A673 (cell line): Measurements from ENCODE around the gene SYNGR3. TPM values are rescaled to one million over a fixed set of nuclear protein-coding genes. Genes with fewer than 3 reads are reported as not detected.
"Not testable (repeated sequence)": the region's sequence is repeated elsewhere in the genome, so short reads cannot be mapped to it uniquely, and the experiment has no call there.

ENCODE experiments used
- BruUV-seq: library from RNA; stranded (reverse); fragments of 400-500 nt; replicated peaks from 2 replicates; lab custom pipeline; 2021; lab: Mats Ljungman, UMichigan
- CTCF ChIA-PET: fragments of 300-600 bp; sonication (Branson Sonifier 250); formaldehyde crosslinking; loops from one replicate; lab custom pipeline; 2022; ENCODE audit warnings: antibody characterized with exemption; lab: Charles Lee
- POLR2A ChIA-PET: fragments of 300-600 bp; sonication (Branson Sonifier 250); formaldehyde crosslinking; loops from one replicate; lab custom pipeline; 2022; ENCODE audit warnings: antibody characterized with exemption; ENCODE audit not compliant: low non-redundant PET; lab: Charles Lee
- DNase-seq: peaks from one replicate; pipeline ENCODE4 v3.0.0-alpha.2; 2015; ENCODE audit warnings: low spot score
- H3K27ac ChIP-seq: fragments of 200-600 bp; sonication (generic); 2 replicates; pipeline ENCODE4 v1.5.1; 2016; ENCODE audit warnings: mixed run types, low read depth, mild to moderate bottlenecking, mixed read lengths, antibody characterized with exemption, low read length; ENCODE audit not compliant: poor library complexity, severe bottlenecking
- H3K27me3 ChIP-seq: fragments of 200-600 bp; sonication (generic); replicated peaks from 2 replicates; pipeline ENCODE4 v1.6.1; 2017; ENCODE audit warnings: mixed run types, low read depth, mild to moderate bottlenecking, mixed read lengths, antibody characterized with exemption, low read length; ENCODE audit not compliant: insufficient read depth, poor library complexity
- H3K36me3 ChIP-seq: fragments of 200-600 bp; sonication (generic); 2 replicates; pipeline ENCODE4 v1.6.1; 2016; ENCODE audit warnings: mixed run types, mild to moderate bottlenecking, mixed read lengths, antibody characterized with exemption, low read length; ENCODE audit not compliant: insufficient read depth, poor library complexity, severe bottlenecking
- H3K4me1 ChIP-seq: fragments of 200-600 bp; sonication (generic); 2 replicates; pipeline ENCODE4 v1.6.1; 2017; ENCODE audit warnings: mixed run types, mild to moderate bottlenecking, mixed read lengths, antibody characterized with exemption, low read length; ENCODE audit not compliant: insufficient read depth, poor library complexity, severe bottlenecking
- H3K4me3 ChIP-seq: fragments of 200-600 bp; sonication (generic); 2 replicates; pipeline ENCODE4 v1.5.1; 2016; ENCODE audit warnings: low read depth, mixed run types, mild to moderate bottlenecking, mixed read lengths, low read length; ENCODE audit not compliant: poor library complexity, severe bottlenecking
- H3K9me3 ChIP-seq: fragments of 200-600 bp; sonication (generic); 2 replicates; pipeline ENCODE4 v1.6.1; 2016; ENCODE audit warnings: mixed run types, low read depth, mild to moderate bottlenecking, mixed read lengths, antibody characterized with exemption, low read length; ENCODE audit not compliant: poor library complexity, severe bottlenecking
- EZH2 ChIP-seq: fragments of 200-600 bp; sonication (generic); IDR thresholded peaks from 2 replicates; pipeline ENCODE4 v1.6.1; 2017; ENCODE audit warnings: borderline replicate concordance, low read depth, mild to moderate bottlenecking, mixed read lengths, antibody characterized with exemption, low read length; ENCODE audit not compliant: poor library complexity, severe bottlenecking
- intact Hi-C: fragments of 100-400 bp; cut with micrococcal nuclease; formaldehyde crosslinking; loops from one replicate; pipeline ENCODE4 v1.10.0; 2022; ENCODE audit not compliant: unreplicated experiment
- total RNA-seq: library from RNA; stranded (reverse); gene quantifications from 2 replicates; pipeline ENCODE4 v1.2.3, GENCODE V29; 2021
- TF ChIP-seq, protein P1 (sequence below): fragments of 300-800, 200-600 bp; sonication (generic); conservative IDR thresholded peaks from 2 replicates; pipeline ENCODE4 v1.5.1; 2017; ENCODE audit warnings: low read depth, mild to moderate bottlenecking, antibody characterized with exemption, low read length, moderate library complexity, mixed read lengths

SYNGR3 gene
- total RNA-seq, 1 experiment from 2014 or later: 1.4 TPM

DNA sequence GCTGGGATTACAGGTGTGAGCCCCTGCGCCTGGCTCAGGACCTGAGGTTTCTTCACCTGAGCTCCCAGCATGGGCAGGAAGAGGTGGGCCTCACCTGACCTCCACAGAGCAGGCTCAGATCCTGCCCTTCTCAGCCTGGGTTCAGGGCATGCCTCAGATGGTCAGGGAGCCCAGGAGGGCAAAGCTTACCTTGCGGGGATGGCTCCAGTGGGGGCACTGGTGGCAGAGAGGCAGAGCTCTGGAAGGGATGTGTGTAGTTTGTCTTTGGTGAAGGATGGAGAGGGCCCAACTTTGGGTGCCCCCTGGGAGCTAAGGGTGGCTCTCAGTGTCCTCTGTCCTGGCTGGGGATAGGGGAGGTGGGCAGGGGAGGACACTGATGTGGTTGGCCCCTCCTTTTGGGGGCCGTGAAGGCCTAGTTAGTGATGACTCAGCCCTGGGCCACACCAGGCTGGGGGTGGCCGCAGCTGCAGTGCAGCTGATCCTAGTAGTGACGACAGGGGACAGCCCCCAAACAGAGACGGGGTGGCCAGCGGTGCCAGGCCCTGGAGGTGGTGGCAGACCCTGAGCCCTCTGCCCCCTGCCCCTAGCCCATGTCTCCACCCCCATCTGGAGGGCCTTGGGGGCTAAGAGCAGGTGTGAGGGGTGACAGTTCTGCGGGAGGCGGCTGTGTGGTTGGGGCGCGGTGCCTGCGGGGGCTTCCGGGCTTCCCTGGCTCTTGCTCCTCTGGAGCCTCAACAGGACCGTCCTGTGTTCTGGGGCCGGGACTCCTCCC is 42.7 kb downstream of the SYNGR3 start:
- Histone ChIP-seq H3K27ac (no peak overlapping the region), H3K4me3 (no peak overlapping the region), H3K27me3 (no peaks in the 10 kb centered on the region), H3K4me1 (peaks cover 28% of the 10 kb centered on the region), H3K9me3 (no peaks in the 10 kb centered on the region), H3K36me3 (peaks cover 4% of the 10 kb centered on the region)
- no TSS peak for BruUV-seq
- no peak for DNase-seq
- CTCF ChIA-PET: interaction anchor here (0.6 kb wide), 1 partner anchor 519 kb away, joined by 7 read pairs; no protein-coding TSS in a partner anchor
- intact Hi-C loops: no loop called here
- TF ChIP-seq, protein P1, sequence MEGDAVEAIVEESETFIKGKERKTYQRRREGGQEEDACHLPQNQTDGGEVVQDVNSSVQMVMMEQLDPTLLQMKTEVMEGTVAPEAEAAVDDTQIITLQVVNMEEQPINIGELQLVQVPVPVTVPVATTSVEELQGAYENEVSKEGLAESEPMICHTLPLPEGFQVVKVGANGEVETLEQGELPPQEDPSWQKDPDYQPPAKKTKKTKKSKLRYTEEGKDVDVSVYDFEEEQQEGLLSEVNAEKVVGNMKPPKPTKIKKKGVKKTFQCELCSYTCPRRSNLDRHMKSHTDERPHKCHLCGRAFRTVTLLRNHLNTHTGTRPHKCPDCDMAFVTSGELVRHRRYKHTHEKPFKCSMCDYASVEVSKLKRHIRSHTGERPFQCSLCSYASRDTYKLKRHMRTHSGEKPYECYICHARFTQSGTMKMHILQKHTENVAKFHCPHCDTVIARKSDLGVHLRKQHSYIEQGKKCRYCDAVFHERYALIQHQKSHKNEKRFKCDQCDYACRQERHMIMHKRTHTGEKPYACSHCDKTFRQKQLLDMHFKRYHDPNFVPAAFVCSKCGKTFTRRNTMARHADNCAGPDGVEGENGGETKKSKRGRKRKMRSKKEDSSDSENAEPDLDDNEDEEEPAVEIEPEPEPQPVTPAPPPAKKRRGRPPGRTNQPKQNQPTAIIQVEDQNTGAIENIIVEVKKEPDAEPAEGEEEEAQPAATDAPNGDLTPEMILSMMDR: no peak
- no peak for TF ChIP-seq EZH2
- POLR2A ChIA-PET: no interaction called here

DNA sequence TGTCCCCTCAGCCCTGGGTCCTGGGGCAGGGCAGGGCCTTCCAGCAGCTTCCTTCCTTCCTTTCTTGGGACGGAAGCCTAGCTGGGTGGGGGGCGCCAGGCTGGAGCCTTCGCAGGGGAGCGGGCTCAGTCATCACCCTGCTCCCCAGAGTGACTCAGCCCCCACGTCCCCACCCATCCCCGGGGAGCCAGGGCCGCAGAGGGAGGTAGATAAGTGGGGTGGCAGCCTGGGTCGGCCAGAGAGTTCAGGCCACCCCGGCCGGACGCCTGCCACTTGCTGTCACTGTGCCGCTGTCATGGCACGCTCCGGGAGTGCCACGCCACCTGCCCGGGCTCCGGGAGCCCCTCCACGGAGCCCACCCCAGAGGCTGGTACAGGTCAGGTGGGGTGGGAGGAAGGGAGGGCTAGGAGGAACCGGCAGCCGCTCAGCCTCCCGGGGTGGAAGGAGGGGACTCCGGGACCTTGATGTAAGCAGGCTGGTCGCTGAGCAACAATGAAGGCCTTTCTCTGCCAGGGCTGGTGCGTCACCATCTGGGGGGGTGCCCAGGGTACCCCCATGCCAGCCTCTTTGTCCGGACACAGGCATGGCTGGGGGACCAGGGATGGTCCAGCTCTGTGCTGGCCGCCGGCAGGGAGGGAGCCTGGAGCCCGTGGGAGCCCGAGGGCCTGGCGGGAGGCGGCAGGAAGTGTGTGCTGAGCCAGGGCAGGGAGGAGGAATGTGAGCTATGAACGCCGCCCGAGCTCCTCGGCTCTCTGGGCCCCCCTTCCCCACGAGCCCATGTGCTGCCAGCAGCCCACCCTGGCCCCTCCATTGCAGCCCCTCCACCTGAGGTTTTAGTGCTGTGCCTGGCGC is 43.5 kb downstream of the SYNGR3 start:
- TF ChIP-seq, protein P1: no peak
- TF ChIP-seq EZH2: no peak
- H3K4me1 ChIP-seq: peaks cover 34% of the 10 kb centered on the region
- ChIA-PET POLR2A (interaction anchor here (0.5 kb wide), 1 partner anchor 58 kb away, joined by 4 read pairs; no protein-coding TSS in a partner anchor), CTCF (interaction anchor here (0.6 kb wide), 1 partner anchor 168 kb away, joined by 3 read pairs; no protein-coding TSS in a partner anchor)
- H3K36me3 ChIP-seq: peaks cover 4% of the 10 kb centered on the region
- H3K27ac ChIP-seq: peak overlapping the region; percentile 52
- BruUV-seq: no TSS peak
- no peak overlapping the region for H3K4me3 ChIP-seq
- no peaks in the 10 kb centered on the region for H3K9me3 ChIP-seq
- H3K27me3 ChIP-seq: no peaks in the 10 kb centered on the region
- intact Hi-C loops: no loop called here
- DNase-seq: peak; percentile 47

DNA sequence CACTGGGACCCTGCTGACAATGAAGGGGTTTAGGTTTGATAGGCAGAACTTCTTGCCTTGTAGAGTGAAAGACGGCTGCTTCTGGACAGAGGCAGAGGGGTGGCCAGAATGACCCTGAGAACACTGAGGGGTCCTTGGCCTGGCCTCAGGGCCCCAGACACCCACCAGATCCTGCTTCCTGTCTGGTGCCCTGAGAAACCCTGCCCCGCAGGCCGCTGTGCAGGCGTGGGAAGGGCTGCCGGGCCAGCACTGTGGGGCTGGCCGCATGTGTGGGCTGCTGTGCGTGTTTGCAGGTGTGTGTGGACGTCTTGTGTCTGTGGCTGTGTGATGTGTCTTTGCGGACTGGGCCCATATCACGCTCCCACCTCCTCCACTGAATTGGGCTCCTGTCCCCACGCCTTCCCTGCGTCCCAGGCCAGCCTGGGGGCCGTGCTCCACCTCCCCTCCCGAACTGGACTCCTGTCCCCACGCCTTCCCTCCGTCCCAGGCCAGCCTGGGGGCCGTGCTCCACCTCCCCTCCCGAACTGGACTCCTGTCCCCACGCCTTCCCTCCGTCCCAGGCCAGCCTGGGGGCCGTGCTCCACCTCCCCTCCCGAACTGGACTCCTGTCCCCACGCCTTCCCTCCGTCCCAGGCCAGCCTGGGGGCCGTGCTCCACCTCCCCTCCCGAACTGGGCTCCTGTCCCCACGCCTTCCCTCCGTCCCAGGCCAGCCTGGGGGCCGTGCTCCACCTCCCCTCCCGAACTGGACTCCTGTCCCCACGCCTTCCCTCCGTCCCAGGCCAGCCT is 44.3 kb downstream of the SYNGR3 start:
- CTCF ChIA-PET, DNase-seq, H3K36me3 ChIP-seq, intact Hi-C loops, H3K4me3 ChIP-seq, H3K27me3 ChIP-seq, H3K9me3 ChIP-seq, BruUV-seq: not testable (repeated sequence)
- peak overlapping the region; percentile 52 for H3K27ac ChIP-seq
- POLR2A ChIA-PET: interaction anchor here (0.5 kb wide), 1 partner anchor 57 kb away, joined by 4 read pairs; no protein-coding TSS in a partner anchor
- peaks cover 42% of the 10 kb centered on the region for H3K4me1 ChIP-seq
